ENCODE results near the gene IPO9. TPM values are rescaled to one million over a fixed set of nuclear protein-coding genes. Genes with fewer than 3 reads are reported as not detected.

The IPO9 gene
- total RNA-seq, 2 donors from 2014 or later: 11.7 to 12.2 TPM

- H3K27ac ChIP-seq: peak overlapping the region in 2 of 4 donors; percentile 30 to 37
- H3K4me1 ChIP-seq: no peaks in the 10 kb centered on the region
- H3K27me3 ChIP-seq: no peaks in the 10 kb centered on the region
- peak in 1 of 4 donors; percentile 48 for DNase-seq
- 75 to 80% methylated on average over 5 to 7 of the region's 7 CpGs for WGBS, 2 donors
- TF ChIP-seq POLR2A (IDR thresholded peaks at IDR 0.05): no peak
- TF ChIP-seq, protein P1, sequence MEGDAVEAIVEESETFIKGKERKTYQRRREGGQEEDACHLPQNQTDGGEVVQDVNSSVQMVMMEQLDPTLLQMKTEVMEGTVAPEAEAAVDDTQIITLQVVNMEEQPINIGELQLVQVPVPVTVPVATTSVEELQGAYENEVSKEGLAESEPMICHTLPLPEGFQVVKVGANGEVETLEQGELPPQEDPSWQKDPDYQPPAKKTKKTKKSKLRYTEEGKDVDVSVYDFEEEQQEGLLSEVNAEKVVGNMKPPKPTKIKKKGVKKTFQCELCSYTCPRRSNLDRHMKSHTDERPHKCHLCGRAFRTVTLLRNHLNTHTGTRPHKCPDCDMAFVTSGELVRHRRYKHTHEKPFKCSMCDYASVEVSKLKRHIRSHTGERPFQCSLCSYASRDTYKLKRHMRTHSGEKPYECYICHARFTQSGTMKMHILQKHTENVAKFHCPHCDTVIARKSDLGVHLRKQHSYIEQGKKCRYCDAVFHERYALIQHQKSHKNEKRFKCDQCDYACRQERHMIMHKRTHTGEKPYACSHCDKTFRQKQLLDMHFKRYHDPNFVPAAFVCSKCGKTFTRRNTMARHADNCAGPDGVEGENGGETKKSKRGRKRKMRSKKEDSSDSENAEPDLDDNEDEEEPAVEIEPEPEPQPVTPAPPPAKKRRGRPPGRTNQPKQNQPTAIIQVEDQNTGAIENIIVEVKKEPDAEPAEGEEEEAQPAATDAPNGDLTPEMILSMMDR (IDR thresholded peaks at IDR 0.05): no peak
- no peak overlapping the region for H3K4me3 ChIP-seq
- intact Hi-C loops (cut with DNase I): no loop called here
- H3K9me3 ChIP-seq: no peaks in the 10 kb centered on the region
- peak; percentile 49 for ATAC-seq
- H3K36me3 ChIP-seq (replicated peaks in 1 of 2; ENCODE audit: insufficient read depth in 1 of 2, low read depth in 2 of 2): no peaks in the 10 kb centered on the region
Observed at GRCh38 chr1:201917362-201918033, 88.5 kb downstream of the IPO9 start.

- Histone ChIP-seq H3K27me3 (no peaks in the 10 kb centered on the region), H3K4me1 (no peaks in the 10 kb centered on the region), H3K4me3 (no peak overlapping the region), H3K9me3 (no peaks in the 10 kb centered on the region), H3K27ac (peak overlapping the region in 2 of 4 donors; percentile 30), H3K36me3 (replicated peaks in 1 of 2; ENCODE audit: insufficient read depth in 1 of 2, low read depth in 2 of 2) (no peaks in the 10 kb centered on the region)
- ATAC-seq (no peak), DNase-seq (no peak)
- no peak for TF ChIP-seq POLR2A (IDR thresholded peaks at IDR 0.05)
- TF ChIP-seq, protein P1 (IDR thresholded peaks at IDR 0.05): no peak
- 66 to 73% methylated on average over 5 of the region's 5 CpGs for WGBS, 2 donors
- intact Hi-C loops (cut with DNase I): no loop called here
Observed at GRCh38 chr1:201918343-201918742, 89.4 kb downstream of the IPO9 start.

DNA sequence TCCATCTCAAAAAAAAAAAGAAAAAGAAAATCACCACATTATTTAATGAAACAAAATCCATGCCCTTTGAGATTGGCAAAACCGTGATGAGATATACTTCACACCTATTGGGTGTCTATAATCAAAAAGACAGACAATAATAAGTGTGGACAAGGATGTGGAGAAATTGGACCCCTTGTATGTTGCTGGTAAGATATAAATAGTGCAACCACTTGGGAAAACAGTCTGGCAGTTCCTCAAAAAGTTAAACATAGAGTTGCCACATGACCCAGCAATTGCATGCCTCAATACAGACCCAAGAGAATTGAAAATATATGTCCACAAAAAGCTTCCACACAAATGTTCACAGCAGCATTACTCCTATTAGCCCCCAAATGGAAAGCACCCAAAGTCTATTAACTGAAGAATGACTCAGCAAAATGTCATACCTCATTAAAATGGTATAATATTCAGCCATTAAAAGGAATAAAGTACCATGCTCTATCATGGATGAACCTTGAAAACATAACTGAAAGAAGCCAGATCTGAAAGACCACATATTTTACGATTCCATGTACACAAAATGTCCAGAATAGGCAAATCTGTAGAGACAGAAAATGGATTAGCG, 93.1 kb downstream of the IPO9 start:
- no peak for TF ChIP-seq POLR2A (IDR thresholded peaks at IDR 0.05)
- intact Hi-C loops (cut with DNase I): no loop called here
- Histone ChIP-seq H3K27ac (no peak overlapping the region), H3K9me3 (no peaks in the 10 kb centered on the region), H3K27me3 (no peaks in the 10 kb centered on the region), H3K36me3 (replicated peaks in 1 of 2; ENCODE audit: insufficient read depth in 1 of 2, low read depth in 2 of 2) (no peaks in the 10 kb centered on the region), H3K4me1 (no peaks in the 10 kb centered on the region), H3K4me3 (no peak overlapping the region)
- no peak for ATAC-seq
- DNase-seq: no peak
- WGBS, 2 donors: 76 to 82% methylated on average over 3 of the region's 3 CpGs

DNA sequence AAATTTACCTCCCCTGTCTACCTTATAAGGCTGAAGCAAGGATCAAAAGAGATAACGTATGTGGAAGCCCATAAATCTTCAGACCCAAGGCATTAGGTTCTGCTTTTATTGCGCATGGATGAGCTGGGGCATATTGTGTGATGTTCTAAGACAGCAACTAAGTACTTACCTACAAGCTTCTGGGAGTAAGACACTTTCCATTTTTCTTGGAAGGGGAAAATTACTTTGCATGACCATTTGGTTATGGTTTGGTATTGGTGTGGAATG, 96.3 kb downstream of the IPO9 start:
- no peak for TF ChIP-seq POLR2A (IDR thresholded peaks at IDR 0.05)
- TF ChIP-seq, protein P1 (IDR thresholded peaks at IDR 0.05): no peak
- no peaks in the 10 kb centered on the region for H3K4me1 ChIP-seq
- DNase-seq: no peak
- H3K27ac ChIP-seq: no peak overlapping the region
- no peak for ATAC-seq
- H3K9me3 ChIP-seq: no peaks in the 10 kb centered on the region
- intact Hi-C loops (cut with DNase I): no loop called here
- WGBS, 2 donors: 81 to 88% methylated on average over 2 of the region's 2 CpGs
- H3K27me3 ChIP-seq: no peaks in the 10 kb centered on the region
- H3K4me3 ChIP-seq: no peak overlapping the region
- H3K36me3 ChIP-seq (replicated peaks in 1 of 2; ENCODE audit: insufficient read depth in 1 of 2, low read depth in 2 of 2): no peaks in the 10 kb centered on the region

GRCh38 chr1:201925981-201926645, 97.2 kb downstream of the IPO9 start:
- 77 to 82% methylated on average over 5 of the region's 5 CpGs for WGBS, 2 donors
- no peak overlapping the region for H3K27ac ChIP-seq
- intact Hi-C loops (cut with DNase I): no loop called here
- H3K4me3 ChIP-seq: no peak overlapping the region
- no peaks in the 10 kb centered on the region for H3K27me3 ChIP-seq
- ATAC-seq (no peak), DNase-seq (no peak)
- H3K4me1 ChIP-seq: no peaks in the 10 kb centered on the region
- H3K36me3 ChIP-seq (replicated peaks in 1 of 2; ENCODE audit: insufficient read depth in 1 of 2, low read depth in 2 of 2): no peaks in the 10 kb centered on the region
- TF ChIP-seq, protein P1 (IDR thresholded peaks at IDR 0.05): no peak
- no peak for TF ChIP-seq POLR2A (IDR thresholded peaks at IDR 0.05)
- no peaks in the 10 kb centered on the region for H3K9me3 ChIP-seq
